ENCODE results near the gene BRD4. TPM values are rescaled to one million over a fixed set of nuclear protein-coding genes. Genes with fewer than 3 reads are reported as not detected.

Gene BRD4
- total RNA-seq, 1 donor = 25.7 TPM

DNA sequence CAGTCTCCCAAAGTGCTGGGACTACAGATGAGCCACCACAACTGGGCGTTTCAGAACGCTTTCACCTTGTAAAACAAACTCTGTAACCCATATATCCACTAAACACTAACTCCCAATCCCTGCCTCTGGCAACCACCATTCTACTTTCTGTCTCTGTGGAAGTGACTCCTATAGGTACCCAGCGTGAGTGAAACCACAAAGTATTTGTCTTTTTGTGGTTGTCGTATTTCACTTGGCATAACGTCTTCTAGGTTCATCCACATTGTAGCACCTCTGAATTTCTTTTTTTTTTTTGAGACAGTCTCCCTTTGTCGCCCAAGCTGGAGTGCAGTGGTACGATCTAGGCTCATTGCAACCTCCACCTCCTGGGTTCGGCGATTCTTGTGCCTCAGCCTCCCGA is 44.8 kb downstream of the BRD4 start:
- Histone ChIP-seq H3K36me3 (ENCODE audit: insufficient read depth, low read length) (no peaks in the 10 kb centered on the region), H3K4me3 (ENCODE audit: insufficient read depth, low read length) (no peak overlapping the region), H3K27ac (ENCODE audit: low read depth, low read length) (no peak overlapping the region), H3K4me1 (ENCODE audit: insufficient read depth, low read length) (peaks cover 42% of the 10 kb centered on the region), H4K20me1 (ENCODE audit: insufficient read depth, low read length) (peaks cover 98% of the 10 kb centered on the region), H2AFZ (ENCODE audit: low read length) (no peak overlapping the region), H3K27me3 (ENCODE audit: insufficient read depth, low read length) (no peaks in the 10 kb centered on the region), H3K9me3 (ENCODE audit: low read depth, low read length) (no peaks in the 10 kb centered on the region), H3K79me2 (ENCODE audit: insufficient read depth, low read length) (peaks cover 99% of the 10 kb centered on the region), H3K4me2 (ENCODE audit: insufficient read depth, low read length) (no peak overlapping the region)
- DNase-seq (ENCODE audit: insufficient read length, low spot score, missing footprints) = no peak
- TF ChIP-seq, protein P1, sequence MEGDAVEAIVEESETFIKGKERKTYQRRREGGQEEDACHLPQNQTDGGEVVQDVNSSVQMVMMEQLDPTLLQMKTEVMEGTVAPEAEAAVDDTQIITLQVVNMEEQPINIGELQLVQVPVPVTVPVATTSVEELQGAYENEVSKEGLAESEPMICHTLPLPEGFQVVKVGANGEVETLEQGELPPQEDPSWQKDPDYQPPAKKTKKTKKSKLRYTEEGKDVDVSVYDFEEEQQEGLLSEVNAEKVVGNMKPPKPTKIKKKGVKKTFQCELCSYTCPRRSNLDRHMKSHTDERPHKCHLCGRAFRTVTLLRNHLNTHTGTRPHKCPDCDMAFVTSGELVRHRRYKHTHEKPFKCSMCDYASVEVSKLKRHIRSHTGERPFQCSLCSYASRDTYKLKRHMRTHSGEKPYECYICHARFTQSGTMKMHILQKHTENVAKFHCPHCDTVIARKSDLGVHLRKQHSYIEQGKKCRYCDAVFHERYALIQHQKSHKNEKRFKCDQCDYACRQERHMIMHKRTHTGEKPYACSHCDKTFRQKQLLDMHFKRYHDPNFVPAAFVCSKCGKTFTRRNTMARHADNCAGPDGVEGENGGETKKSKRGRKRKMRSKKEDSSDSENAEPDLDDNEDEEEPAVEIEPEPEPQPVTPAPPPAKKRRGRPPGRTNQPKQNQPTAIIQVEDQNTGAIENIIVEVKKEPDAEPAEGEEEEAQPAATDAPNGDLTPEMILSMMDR (IDR thresholded peaks at IDR 0.05; ENCODE audit: extremely low read depth, low read depth, low read length) = no peak

DNA sequence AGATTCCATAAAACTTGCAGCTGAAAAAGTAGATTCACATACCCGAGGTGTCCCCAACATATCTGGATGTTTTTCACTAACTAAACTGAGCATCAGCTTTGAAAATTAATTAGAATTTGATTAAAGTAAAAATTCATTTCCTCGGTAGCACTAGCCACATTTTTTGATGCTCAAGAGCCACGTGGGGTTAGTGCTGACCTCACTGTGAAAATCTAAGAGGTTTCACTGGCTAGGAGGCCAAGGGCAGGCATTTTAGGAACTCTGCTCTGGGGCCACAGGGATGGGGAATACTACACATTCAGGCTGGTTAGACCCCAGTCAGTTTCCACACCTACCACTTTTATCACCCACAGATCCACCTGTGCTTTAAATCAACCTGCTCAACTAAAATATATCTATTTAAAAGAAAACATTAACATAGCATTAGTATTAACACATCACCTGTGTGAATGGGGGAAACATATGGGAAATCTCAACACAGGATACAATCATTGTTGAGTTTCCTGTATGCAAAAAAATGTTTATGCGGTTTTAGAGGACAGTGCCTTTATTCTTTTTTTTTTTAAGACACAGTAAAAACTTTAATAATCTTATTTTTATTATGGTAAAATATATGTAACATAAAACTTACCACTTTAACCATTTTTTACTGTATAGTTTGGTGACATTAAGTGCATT is 45.5 kb downstream of the BRD4 start:
- no peaks in the 10 kb centered on the region for H3K27me3 ChIP-seq (ENCODE audit: insufficient read depth, low read length)
- no peak overlapping the region for H3K4me3 ChIP-seq (ENCODE audit: insufficient read depth, low read length)
- peaks cover 44% of the 10 kb centered on the region for H3K4me1 ChIP-seq (ENCODE audit: insufficient read depth, low read length)
- H3K27ac ChIP-seq (ENCODE audit: low read depth, low read length) = no peak overlapping the region
- DNase-seq (ENCODE audit: insufficient read length, low spot score, missing footprints) = no peak
- H4K20me1 ChIP-seq (ENCODE audit: insufficient read depth, low read length) = peaks cover 99% of the 10 kb centered on the region
- TF ChIP-seq, protein P1 (IDR thresholded peaks at IDR 0.05; ENCODE audit: extremely low read depth, low read depth, low read length) = no peak
- H3K4me2 ChIP-seq (ENCODE audit: insufficient read depth, low read length) = no peak overlapping the region
- H3K36me3 ChIP-seq (ENCODE audit: insufficient read depth, low read length) = no peaks in the 10 kb centered on the region
- H2AFZ ChIP-seq (ENCODE audit: low read length) = no peak overlapping the region
- peaks cover 100% of the 10 kb centered on the region for H3K79me2 ChIP-seq (ENCODE audit: insufficient read depth, low read length)
- no peaks in the 10 kb centered on the region for H3K9me3 ChIP-seq (ENCODE audit: low read depth, low read length)

DNA sequence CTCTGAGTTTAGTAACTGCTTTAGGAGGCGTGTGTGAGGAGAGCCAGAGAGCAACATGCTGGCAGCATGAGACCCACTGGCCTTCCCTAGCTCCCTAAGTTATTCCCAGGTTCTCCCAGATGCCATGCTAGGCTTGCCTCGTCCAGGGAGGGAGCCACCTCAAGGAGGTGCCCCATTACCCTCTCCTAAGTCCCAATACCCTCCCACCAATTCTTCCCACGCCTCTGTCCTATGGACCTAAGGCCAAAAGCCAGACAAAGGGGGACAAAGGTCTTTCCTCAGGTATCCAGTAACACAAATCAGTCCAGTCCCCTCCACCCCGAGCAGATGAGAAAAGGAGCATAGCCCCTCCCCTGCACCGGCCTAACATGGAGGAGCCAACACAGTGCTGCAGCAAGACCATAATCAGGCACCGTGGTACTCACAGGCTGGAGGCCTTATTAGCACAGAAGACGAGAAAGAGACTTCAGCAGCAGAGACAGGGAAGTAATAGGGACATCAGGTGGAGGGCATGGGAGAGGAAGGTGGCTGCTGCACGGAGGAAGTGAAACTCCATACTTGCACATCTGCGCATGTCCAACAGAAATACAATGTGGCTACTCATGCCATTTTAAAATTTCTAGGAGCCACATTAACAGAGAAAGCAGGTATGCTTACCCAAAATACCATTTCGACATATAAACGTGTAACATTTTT is 46.3 kb downstream of the BRD4 start:
- TF ChIP-seq, protein P1 (IDR thresholded peaks at IDR 0.05; ENCODE audit: extremely low read depth, low read depth, low read length) = no peak
- peaks cover 99% of the 10 kb centered on the region for H4K20me1 ChIP-seq (ENCODE audit: insufficient read depth, low read length)
- H3K27ac ChIP-seq (ENCODE audit: low read depth, low read length) = peak overlapping the region; percentile 21
- H2AFZ ChIP-seq (ENCODE audit: low read length) = no peak overlapping the region
- no peaks in the 10 kb centered on the region for H3K9me3 ChIP-seq (ENCODE audit: low read depth, low read length)
- no peaks in the 10 kb centered on the region for H3K27me3 ChIP-seq (ENCODE audit: insufficient read depth, low read length)
- H3K79me2 ChIP-seq (ENCODE audit: insufficient read depth, low read length) = peaks cover 100% of the 10 kb centered on the region
- no peak overlapping the region for H3K4me3 ChIP-seq (ENCODE audit: insufficient read depth, low read length)
- no peaks in the 10 kb centered on the region for H3K36me3 ChIP-seq (ENCODE audit: insufficient read depth, low read length)
- DNase-seq (ENCODE audit: insufficient read length, low spot score, missing footprints) = no peak
- no peak overlapping the region for H3K4me2 ChIP-seq (ENCODE audit: insufficient read depth, low read length)
- peaks cover 42% of the 10 kb centered on the region for H3K4me1 ChIP-seq (ENCODE audit: insufficient read depth, low read length)

DNA sequence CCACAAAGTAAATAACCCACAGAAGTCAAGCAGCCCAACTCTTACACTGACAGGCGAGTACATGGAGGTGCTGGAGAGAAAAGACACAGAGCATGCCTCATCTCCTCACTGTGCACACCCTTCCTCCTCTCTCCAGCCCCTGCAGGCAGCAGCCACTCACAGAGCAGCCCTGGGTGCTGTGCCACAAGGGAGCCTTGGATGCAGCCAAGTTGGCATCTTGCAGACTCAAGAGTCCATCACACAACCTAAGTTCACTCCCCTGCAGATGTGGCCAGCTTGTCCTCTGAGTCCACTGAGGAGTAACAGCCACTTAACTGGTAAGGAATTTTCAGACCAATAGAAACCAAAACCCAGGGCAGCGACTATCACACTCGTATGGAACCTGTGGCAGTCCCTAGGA is 47.4 kb downstream of the BRD4 start:
- TF ChIP-seq, protein P1 (IDR thresholded peaks at IDR 0.05; ENCODE audit: extremely low read depth, low read depth, low read length) = no peak
- Histone ChIP-seq H3K36me3 (ENCODE audit: insufficient read depth, low read length) (no peaks in the 10 kb centered on the region), H3K4me2 (ENCODE audit: insufficient read depth, low read length) (no peak overlapping the region), H4K20me1 (ENCODE audit: insufficient read depth, low read length) (peaks cover 99% of the 10 kb centered on the region), H2AFZ (ENCODE audit: low read length) (no peak overlapping the region), H3K4me1 (ENCODE audit: insufficient read depth, low read length) (peaks cover 50% of the 10 kb centered on the region), H3K4me3 (ENCODE audit: insufficient read depth, low read length) (no peak overlapping the region), H3K9me3 (ENCODE audit: low read depth, low read length) (no peaks in the 10 kb centered on the region), H3K27me3 (ENCODE audit: insufficient read depth, low read length) (no peaks in the 10 kb centered on the region), H3K79me2 (ENCODE audit: insufficient read depth, low read length) (peaks cover 100% of the 10 kb centered on the region), H3K27ac (ENCODE audit: low read depth, low read length) (peak overlapping the region; percentile 51)
- no peak for DNase-seq (ENCODE audit: insufficient read length, low spot score, missing footprints)

Data from osteoblast (primary cell).